Cerebellar cortex (tissue), 1 donor: ENCODE results near the gene SNX15.

Source experiments
- DNase-seq: peaks from one replicate; pipeline ENCODE4 v3.0.0-alpha.2; 2015; ENCODE audit warnings: low spot score

SNX15 gene

DNA sequence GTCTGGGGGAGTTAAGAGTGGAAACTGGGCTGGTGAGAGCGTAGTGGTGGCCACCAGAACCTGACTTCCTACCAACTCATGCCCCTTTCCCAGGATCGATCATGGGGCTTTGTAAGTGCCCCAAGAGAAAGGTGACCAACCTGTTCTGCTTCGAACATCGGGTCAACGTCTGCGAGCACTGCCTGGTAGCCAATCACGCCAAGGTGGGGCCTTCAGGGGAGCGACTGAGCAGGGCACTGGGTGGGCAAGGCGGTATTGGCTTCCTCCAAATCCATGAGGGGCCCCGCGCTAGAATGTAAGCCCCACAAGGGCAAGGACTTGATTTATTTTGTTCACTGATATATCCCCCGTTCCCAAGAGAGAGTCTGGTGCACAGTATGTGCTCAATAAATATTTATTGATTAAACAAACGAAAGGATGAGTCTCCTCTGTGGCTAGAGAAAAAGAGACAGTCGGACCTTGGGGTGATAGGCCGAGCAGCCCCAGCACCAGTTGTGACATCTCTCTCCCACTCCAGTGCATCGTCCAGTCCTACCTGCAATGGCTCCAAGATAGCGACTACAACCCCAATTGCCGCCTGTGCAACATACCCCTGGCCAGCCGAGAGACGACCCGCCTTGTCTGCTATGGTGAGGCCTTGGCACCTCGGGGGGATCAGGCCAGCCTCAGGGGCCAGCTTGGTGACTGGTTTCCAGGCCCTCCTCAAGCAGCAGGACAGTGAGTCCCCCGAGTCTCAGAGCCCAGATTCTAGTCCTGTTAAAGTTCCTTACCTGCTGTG lies 57.5 kb downstream of the SNX15 start:
- DNase-seq: no peak

DNA sequence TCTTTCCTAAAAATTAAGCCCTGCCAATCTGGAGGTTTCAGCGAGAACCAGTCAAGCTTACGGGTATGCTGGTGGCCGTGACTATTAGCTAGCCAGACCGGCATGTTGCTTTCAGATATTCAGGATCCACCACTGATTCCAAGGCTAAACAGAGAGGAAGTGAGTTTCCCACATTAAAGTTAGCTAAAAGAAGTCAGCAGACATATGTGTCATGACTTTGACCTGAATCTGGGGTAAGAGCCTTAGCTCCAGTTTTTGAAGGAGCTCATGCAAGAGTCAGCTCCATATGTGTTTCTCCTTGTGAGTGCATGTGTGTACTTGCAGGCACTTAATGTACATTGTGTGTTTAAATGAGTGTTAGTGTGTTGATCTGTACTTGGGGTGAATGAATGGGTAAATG lies 58.2 kb downstream of the SNX15 start:
- DNase-seq: no peak

DNA sequence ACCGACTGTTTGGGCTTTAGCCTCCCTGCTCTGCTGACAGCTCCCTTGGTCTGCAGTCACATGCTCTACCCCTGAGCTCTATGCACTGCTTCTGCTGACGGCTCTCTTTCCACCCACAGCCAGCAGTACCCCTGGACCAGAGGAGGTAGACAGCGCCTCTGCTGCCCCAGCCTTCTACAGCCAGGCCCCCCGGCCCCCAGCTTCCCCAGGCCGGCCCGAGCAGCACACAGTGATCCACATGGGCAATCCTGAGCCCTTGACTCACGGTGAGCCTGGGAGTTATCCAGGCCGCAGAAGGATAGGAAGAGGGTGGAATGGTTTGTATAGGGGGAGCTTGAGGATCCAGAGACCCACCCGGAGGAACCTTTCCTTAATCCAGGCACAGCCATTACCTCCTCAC lies 59.6 kb downstream of the SNX15 start:
- no peak for DNase-seq

DNA sequence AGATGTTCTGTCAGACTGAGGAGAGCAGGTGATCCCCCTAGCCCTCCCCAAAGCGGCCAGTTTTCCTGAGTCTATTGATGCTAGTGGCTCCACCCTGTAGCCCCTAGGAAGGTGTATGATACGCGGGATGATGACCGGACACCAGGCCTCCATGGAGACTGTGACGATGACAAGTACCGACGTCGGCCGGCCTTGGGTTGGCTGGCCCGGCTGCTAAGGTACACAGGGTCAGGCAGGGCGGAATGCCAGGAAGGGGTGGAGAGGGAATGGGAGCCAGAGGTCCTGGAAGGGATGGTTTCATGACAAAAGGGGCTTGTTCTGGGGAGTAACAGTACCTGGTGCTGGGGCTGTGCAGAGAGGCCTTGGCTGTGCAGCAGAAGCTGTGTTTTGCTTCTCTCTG lies 60.0 kb downstream of the SNX15 start:
- no peak for DNase-seq

DNA sequence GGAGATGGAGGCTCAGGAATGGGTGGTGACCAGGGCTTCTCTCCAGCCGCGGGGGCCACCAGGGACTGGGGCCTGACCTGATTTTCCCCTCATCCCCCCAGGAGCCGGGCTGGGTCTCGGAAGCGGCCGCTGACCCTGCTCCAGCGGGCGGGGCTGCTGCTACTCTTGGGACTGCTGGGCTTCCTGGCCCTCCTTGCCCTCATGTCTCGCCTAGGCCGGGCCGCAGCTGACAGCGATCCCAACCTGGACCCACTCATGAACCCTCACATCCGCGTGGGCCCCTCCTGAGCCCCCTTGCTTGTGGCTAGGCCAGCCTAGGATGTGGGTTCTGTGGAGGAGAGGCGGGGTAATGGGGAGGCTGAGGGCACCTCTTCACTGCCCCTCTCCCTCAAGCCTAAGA lies 60.6 kb downstream of the SNX15 start:
- DNase-seq: no peak

DNA sequence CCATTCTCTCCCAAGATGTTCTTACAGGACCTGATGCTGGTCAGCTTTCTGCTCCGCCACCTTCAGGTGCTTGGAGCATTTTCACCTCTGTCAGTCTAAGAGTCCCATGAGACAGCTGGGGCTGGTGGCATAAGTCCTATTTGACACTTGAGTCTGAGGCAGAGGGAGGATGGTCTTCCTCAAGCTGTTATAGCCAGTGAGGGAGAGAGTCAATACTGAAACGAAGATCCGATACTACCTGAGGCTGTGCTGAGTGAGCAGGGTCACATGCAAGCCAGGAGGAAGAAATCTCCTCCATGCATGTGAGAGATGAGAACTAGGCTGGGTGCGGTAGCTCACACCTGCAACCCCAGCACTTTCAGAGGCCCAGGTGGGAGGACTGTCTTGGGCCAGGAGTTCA lies 62.4 kb downstream of the SNX15 start:
- DNase-seq: no peak
